AG08396 (cell line): ENCODE results near the gene NLRP7.
"Not testable (repeated sequence)": the region's sequence is repeated elsewhere in the genome, so short reads cannot be mapped to it uniquely, and the experiment has no call there.

ENCODE experiments used
- DNase-seq: peaks from one replicate; pipeline ENCODE4 v3.0.0; 2012; ENCODE audit warnings: low spot score, mixed read lengths

Gene NLRP7

DNA sequence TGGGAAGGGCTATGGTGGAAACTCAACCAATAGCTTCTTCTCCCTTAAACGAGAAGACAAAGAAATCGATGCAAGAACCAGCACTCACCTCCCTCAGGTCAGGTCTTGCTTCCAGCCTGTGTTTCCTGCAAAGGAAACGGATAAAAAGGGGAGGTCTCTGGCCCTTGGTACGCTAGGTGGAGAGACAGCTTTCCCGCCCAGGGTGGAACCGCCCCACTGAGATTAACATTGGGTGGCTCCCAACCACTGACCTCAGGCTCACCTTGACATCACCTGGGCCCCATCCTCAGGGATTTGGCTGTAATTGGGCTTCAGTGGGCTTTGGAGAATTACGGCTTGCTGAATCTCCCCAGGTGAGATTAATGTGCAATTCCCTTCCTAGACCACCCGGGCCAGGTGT, at the start of gene NLRP7:
TSS of gene NLRP7 (minus strand) at position 150 of the 400 bp plus-strand sequence.
- no peak for DNase-seq

DNA sequence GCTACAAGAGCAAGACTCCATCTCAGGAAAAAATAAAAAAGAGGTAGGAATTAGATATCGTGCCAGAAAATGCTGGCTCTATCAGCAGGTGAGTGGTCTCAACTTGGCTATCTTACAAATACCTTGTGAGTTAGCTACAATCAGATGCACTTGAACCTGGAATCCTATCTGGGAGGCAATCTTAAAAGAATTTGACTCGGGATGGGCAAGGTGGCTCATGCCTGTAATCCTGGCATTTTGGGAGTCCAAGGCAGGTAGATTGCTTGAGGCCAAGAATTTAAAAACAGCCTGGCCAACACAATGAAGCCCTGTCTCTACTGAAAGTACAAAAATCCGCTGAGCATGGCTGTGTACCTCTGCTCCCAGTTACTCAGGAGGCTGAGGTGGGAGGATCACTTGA, 48.2 kb upstream of the NLRP7 start:
- DNase-seq, result no peak

DNA sequence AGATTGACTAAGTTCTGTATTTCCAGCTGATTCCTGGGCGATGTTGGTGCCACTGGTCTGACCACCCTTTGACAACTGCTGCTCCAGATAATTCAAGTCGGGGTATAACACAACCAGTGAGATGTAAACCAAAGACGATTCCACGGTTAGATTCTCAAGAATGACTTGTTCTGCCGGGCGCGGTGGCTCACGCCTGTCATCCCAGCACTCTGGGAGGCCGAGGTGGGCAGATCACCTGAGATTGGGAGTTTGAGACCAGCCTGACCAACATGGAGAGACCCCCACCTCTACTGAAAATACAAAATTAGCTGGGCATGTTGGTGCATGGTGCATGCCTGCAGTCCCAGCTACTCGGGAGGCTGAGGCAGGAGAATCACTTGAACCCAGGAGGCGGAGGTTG, 42.2 kb upstream of the NLRP7 start:
- DNase-seq, result not testable (repeated sequence)

DNA sequence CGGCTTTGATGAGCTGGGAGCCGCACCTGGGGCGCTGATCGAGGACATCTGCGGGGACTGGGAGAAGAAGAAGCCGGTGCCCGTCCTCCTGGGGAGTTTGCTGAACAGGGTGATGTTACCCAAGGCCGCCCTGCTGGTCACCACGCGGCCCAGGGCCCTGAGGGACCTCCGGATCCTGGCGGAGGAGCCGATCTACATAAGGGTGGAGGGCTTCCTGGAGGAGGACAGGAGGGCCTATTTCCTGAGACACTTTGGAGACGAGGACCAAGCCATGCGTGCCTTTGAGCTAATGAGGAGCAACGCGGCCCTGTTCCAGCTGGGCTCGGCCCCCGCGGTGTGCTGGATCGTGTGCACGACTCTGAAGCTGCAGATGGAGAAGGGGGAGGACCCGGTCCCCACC, 35.2 kb upstream of the NLRP7 start:
- DNase-seq, result not testable (repeated sequence)

DNA sequence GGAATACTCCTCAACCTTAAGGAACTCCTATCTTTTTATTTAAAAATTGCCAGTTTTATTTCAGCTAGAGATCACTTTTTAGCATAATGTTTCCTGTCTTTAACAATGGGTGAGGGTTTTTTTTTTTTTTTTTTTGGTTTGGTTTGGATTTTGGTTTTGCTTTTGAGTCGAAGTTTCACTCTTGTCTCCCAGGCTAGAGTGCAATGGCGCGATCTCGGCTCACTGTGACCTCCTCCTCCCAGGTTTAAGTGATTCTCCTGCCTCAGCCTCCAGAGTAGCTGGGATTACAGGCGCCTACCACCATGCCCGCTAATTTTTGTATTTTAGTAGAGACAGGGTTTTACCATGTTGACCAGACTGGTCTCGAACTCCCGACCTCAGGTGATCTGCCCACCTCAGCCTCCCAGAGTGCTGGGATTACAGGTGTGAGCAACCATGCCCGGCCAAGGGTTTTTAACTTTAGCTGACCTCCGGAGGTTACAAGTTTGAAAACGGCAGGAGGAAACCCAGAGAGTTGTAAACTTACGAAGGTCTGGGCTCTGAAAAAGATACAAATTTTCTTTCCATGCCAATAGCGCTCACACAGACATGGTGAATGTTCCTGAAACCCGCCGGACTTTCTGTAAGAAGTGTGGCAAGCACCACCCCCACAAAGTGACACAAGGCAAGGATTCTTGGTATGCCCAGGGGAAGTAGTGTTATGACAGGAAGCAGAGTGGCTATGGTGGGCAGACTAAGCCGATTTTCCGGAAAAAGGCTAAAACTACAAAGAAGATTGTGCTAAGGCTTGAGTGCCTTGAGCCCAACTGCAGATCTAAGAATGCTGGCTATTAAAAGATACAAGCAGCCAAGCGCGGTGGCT, 26.1 kb upstream of the NLRP7 start:
- DNase-seq, result not testable (repeated sequence)

DNA sequence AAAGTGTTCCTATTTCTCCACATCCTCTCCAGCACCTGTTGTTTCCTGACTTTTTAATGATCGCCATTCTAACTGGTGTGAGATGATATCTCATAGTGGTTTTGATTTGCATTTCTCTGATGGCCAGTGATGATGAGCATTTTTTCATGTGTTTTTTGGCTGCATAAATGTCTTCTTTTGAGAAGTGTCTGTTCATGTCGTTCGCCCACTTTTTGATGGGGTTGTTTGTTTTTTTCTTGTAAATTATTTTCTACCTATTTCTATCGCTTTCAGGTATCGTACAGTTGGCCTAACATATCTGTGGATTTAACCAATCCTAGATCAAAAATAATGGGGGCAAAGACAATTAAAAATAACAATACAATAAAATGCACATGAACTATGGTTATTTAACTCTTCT, 24.1 kb upstream of the NLRP7 start:
- not testable (repeated sequence) for DNase-seq

DNA sequence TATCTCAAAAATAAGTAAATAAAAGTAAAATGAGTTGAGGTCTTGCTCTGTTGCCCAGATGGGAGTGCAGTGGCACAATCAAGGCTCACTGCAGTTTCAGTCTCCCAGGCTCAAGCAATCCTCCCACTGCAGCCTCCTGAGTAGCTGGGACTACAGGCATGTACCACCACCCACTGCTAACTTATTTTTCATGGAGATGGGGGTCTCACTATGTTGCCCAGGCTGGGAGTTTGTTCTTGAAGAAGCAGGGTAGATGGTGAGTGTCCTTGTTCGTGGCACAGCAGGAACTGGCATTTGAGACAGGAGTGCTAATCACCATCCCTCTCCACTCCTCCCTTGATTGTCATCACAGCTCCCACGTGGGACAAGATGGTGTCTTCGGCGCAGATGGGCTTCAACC, 22.3 kb upstream of the NLRP7 start:
- DNase-seq, result no peak

DNA sequence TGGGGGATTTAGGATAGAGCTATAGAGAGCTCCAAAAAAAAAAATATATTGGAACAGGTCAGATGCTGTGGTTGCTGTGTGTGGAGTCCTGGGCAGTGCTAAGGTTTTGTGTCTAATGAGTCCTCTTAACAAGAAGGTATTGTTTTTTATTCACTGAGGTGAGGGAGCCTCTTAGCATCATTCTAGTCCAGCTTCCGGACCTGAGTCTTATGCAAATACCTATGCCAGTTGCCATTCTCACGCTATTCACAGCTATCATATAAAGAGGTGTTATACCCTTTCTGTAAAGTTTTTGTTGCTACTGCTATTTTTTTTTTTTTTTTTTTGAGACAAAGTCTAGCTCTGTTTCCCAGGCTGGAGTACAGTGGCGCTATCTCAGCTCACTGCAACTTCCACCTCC, 20.3 kb upstream of the NLRP7 start:
- no peak for DNase-seq

DNA sequence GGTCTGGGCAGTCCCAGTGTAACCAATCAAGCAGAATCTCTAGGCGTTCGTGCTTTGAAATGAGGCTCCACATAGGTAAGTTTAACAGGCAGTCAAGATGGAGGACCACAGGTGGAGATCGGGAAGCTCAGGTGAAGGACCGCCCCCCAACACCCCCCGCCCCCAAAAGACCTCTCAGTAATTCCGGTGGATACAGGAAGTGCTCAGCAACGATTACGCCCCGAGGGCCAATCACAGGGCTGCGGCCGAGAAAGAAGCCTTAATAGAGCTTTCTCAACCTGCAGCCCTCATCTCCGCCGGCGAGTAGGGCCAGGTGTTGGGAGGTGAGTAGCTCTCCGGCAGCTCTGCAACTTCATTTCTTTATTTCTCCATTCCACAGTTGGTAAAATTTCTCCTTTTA, 17.7 kb upstream of the NLRP7 start:
- DNase-seq, result not testable (repeated sequence)

DNA sequence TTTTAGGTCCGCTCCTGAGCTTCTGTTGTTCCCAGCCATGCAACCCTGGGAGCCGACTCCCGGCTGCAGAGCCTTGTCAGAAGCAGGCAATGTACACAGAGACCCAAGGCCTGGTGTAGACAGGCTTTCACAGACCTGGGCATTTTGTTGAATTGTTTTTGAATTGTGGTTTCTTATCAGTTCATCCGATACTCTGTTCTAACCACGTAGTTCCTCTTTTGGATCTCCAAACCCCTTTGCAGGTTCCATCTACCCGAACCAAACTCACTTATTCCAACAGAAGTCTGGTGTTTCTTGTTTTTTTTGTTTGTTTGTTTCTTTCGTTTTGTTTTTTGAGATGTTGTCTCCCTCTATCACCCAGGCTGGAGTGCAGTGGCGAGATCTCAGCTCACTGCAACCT, 12.5 kb upstream of the NLRP7 start:
- no peak for DNase-seq

DNA sequence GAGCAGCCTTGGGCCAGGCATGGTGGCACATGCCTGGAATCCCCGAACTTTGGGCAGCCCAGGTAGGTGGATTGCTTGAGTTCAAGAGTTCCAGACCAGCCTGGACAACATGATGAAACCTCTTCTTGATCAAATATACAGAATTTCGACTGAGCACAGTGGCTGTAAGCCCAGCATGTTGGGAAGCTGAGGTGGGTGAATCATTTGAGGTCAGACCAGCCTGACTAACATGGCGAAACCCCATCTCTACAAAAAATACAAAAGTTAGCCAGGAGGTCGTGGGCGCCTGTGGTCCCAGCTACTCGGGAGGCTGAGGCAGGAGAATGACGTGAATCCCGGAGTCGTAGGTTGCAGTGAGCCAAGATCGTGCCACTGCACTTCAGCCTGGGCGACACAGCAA, 8.0 kb upstream of the NLRP7 start:
- no peak for DNase-seq

DNA sequence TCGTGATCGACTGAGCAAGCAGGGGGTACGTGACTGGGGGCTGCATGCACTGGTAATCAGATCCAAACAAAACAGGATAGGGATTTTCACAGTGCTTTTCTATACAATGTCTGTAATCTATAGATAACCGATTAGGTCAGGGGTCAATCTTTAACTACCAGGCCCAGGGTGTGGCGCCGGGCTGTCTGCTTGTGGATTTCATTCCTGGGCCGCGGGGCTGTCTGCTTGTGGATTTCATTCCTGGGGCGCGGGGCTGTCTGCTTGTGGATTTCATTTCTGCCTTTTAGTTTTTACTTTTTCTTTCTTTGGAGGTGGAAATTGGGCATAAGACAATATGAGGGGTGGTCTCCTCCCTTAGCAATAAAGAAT, 6.0 kb upstream of the NLRP7 start:
- not testable (repeated sequence) for DNase-seq

DNA sequence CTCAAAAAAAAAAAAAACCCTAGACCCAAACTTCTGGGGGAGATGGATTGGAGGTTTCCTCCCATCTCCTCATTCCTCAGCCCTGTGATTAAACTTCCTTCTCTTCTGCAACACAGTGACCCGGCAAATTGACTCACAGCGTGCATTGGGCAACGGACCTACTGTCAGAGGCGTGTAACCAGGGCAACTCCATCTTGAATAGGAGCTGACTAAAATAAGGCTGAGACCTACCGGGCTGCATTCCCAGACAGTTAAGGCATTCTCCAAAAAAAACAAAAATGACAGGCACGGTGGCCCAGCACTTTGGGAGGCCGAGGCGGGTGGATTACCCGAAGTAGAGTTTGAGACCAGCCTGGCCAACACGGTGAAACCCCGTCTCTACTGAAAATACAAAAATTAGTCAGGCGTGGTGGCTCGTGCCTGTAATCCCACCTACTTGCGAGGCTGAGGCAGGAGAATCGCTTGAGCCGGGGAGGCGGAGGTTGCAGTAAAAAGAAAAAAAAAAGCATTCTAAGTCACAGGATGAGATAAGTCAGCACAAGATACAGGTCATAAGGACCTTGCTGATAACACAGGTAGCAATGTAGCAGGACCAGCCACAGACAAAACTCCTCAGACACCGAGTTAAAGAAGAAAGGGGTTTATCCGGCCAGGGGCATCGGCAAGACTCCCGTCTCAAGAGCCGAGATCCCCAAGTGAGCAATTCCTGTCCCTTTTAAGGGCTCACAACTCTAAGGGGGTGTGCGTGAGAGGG, 5.4 kb upstream of the NLRP7 start:
- DNase-seq, result no peak

DNA sequence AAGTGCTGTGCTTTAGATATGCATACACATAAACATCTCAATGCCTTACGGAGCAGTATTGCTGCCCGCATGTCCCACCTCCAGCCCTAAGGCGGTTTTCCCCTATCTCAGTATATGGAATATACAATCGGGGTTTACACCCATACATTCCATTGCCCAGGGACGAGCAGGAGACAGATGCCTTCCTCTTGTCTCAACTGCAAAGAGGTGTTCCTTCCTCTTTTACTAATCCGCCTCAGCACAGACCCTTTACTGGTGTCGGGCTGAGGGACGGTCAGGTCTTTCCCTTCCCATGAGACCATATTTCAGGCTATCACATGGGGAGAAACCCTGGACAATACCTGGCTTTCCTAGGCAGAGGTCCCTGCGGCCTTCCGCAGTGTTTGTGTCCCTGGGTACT, 3.2 kb upstream of the NLRP7 start:
- not testable (repeated sequence) for DNase-seq

DNA sequence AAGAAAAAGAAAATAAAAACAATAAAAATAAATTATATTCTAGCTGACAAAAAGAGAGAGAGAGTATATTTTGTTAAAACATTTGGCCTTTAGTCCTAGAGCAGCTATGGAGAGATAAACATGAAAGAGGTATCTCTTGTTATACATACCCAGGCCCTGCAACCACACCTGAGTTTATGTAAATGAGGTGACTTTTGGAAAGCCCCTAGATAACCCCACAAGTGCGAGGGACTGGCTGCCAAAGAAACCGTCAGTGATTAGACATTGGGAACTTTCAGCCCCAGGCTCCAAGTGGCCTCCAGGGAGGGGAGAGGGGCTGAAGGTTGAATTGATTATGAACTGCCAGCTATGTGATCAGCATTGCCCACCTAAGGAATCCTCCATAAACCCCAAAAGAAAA, 2.1 kb upstream of the NLRP7 start:
- no peak for DNase-seq

DNA sequence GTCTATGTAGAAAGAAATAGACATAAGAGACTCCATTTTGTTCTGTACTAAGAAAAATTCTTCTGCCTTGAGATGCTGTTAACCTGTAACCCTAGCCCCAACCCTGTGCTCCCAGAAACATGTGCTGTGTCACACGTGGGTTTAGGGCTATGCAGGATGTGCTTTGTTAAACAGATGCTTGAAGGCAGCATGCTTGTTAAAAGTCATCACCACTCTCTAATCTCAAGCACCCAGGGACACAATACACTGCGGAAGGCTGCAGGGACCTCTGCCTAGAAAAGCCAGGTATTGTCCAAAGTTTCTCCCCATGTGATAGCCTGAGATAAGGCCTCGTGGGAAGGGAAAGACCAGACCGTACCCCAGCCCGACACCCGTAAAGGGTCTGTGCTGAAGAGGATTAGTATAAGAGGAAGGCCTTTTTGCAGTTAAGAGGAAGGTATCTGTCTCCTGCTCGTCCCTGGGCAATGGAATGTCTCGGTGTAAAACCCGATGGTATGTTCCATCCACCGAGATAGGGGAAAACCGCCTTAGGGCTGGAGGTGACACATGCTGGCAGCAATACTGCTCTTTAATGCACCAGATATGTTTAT, 3.5 kb downstream of the NLRP7 start:
- not testable (repeated sequence) for DNase-seq

DNA sequence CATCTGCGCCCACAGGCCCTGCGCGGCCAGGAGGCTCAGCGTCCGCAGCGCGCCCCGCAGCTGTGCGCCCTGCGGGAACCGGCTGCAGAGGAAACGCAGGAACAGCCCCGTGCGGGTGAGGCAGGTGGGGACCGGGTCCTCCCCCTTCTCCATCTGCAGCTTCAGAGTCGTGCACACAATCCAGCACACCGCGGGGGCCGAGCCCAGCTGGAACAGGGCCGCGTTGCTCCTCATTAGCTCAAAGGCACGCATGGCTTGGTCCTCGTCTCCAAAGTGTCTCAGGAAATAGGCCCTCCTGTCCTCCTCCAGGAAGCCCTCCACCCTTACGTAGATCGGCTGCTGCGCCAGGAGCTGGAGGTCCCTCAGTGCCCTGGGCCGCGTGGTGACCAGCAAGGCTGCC, 7.8 kb downstream of the NLRP7 start:
- DNase-seq, result not testable (repeated sequence)

DNA sequence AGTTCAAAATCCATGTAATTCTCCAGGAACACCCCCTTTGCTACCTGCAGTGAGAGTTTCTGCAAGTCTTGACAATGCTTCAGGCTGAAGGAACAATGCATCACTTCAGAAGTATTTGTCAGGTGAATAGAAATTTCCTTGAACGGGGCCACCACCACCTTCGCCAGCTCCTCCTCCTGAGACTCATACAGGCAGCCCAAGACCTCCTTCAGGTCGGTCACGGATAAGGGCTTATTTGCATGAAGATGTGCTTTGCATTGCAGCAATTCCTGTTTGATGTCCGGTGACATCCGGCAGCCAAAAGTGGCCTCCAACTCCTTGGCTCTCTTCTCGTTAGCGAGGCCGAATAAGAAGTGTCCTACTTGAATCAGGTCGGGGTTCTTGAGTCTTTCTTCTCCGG, 8.4 kb downstream of the NLRP7 start:
- DNase-seq, result no peak

DNA sequence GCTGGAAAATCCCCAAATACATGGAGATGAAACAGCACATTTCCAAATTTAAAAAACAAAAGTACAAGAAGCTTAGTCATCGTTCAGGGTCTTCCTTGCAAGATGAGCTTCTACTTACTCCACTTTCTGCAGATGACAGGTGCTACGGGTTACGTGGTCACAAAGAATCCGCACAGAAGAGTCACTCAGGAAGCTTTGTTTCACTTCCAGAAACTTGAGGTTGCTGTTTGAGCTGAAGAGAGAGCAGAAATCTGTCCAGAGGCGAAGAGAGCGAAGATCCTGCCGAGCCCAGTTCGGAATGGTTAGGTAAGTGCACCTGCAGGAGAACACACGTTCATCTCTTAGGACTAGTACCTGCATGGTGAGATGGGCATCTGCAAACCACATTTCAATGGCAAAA, 9.4 kb downstream of the NLRP7 start:
- no peak for DNase-seq

DNA sequence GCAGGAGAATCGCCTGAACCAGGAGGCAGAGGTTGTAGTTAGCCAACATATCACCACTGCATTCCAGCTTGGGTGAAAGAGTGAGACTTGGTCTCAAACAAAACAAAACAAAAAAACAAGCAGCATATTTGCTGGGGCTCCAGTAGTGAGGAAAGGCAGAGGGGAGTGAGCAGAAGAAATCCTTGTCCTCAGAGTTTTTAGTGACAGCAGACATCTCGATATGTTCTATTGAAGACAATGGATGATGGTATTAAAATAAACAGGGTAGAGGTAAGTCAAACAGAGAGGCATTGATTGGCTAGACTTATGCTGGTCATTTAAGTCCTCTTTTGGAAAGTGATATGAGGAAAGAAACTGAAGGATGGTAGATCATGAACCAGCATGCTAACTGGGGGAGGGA, 19.0 kb downstream of the NLRP7 start:
- no peak for DNase-seq

DNA sequence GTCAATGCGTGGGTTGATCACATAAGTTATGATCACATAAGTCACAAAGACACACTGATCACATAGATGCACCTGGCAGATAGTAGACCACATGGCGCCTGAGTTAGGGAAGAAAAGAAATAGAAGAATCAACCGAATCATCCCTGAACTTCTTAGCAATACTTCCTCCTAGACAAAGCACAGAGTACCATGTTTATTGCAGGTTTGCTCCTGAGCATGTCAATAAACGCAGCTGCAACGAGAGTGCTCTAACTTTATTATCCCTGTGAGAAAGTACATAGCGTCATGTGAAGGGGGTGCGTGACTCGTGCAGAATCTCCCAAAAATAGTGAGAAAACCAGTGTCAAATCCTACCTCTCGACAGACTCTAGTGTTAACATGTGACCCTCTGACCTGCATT, 24.1 kb downstream of the NLRP7 start:
- no peak for DNase-seq

DNA sequence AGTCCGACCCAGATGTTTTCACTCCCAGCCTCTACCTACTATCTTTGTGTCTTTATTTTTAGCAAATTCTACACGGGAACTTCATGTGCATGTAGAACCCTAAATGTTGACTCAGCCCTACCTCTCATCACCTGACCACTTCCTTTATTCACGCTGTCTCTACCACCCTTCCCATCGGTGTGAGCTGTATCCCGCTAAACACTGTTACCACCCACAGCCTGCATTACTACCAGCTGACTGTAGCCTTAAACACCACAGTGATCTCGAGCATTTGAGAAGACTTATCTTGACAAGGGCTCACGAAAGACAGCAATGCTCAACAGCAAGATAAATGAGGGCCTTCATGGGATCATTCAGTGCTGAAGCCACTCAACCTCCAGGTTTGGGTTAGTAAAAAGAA, 26.2 kb downstream of the NLRP7 start:
- DNase-seq, result no peak
